ENCODE measurements around the gene ERFE. TPM values are rescaled to one million over a fixed set of nuclear protein-coding genes. Genes with fewer than 3 reads are reported as not detected.

Gene ERFE
- total and polyA plus RNA-seq, 9 of the 15 experiments (the other 6 are each of a cell fraction or from before 2014, with no cell fraction given) = 0.55 to 8.2 (median 3.7) TPM

DNA sequence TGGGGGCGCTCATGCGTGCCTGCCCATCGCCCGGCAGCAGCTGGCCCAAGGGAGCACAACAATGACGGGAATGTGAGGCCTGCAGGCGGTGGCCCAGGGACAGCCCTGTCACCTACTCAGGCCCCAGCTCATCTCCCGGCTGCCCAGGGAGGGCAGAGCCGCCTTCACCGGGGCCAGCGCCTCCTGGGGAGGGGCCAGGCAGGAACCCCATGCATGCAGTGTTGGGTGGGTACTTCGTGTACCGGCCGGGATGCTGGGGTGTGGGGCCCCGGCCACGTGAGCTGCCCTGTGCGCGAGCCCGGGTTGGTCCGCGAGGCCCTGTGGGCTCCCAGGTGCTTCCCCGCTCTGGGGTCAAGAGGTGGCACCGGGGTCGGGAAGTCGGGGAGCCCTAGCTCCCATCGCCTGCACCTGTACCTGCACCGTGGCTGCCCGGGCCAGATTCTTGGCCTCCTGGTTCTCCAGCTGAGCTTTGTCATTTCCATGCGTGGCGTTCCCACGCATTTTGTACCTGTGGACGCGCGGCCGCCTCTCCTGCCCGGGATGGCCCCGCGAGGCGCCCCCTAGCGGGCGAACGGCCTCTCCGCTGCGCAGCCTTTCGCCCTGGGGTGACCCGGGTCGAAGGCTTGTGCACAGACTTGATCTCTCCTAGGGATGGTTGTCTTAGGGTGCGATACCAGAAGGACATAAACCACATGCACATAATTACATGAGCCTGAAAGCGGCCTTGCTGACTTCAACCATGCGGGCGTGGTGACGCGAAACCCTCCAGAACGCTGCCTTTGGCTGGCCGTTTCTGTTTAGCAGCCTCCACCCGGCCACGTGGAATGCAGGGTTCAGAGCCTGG lies 19.4 kb upstream of the ERFE start (continued):
- TF ChIP-seq, protein P1, sequence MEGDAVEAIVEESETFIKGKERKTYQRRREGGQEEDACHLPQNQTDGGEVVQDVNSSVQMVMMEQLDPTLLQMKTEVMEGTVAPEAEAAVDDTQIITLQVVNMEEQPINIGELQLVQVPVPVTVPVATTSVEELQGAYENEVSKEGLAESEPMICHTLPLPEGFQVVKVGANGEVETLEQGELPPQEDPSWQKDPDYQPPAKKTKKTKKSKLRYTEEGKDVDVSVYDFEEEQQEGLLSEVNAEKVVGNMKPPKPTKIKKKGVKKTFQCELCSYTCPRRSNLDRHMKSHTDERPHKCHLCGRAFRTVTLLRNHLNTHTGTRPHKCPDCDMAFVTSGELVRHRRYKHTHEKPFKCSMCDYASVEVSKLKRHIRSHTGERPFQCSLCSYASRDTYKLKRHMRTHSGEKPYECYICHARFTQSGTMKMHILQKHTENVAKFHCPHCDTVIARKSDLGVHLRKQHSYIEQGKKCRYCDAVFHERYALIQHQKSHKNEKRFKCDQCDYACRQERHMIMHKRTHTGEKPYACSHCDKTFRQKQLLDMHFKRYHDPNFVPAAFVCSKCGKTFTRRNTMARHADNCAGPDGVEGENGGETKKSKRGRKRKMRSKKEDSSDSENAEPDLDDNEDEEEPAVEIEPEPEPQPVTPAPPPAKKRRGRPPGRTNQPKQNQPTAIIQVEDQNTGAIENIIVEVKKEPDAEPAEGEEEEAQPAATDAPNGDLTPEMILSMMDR (IDR thresholded peaks at IDR 0.05 in 2 of 3, conservative IDR thresholded peaks at IDR 0.05 in 1 of 3; ENCODE audit: insufficient read depth in 2 of 3, low read depth in 1 of 3, low read length in 3 of 3) = peak; percentile 68 to 86 (median 80)
- TF ChIP-seq ZSCAN29 (IDR thresholded peaks at IDR 0.05) (0 out of 2 replicates have a peak, but pooled peaks have one; percentile 27), STAG1 (CRISPR knock-in tag; IDR thresholded peaks at IDR 0.05; ENCODE audit: borderline replicate concordance) (peak; percentile 33; the same call in 1 of the 2 replicates), ZC3H4 (CRISPR knock-in tag; IDR thresholded peaks at IDR 0.05; ENCODE audit: borderline replicate concordance) (no peak), SMC3 (conservative IDR thresholded peaks at IDR 0.05; ENCODE audit: insufficient read depth, low read depth, low read length) (peak; percentile 53), CREM (IDR thresholded peaks at IDR 0.05; ENCODE audit: low read depth) (0 out of 2 replicates have a peak, but pooled peaks have one; percentile 25), L3MBTL2 (IDR thresholded peaks at IDR 0.05) (peak; percentile 77), TAF1 (IDR thresholded peaks at IDR 0.05; ENCODE audit: control insufficient read depth, extremely low read depth, insufficient read depth, low read length, severe bottlenecking) (no peak), RAD21 (CRISPR knock-in tag; conservative IDR thresholded peaks at IDR 0.05 in 1 of 2, IDR thresholded peaks at IDR 0.05 in 1 of 2) (peak; percentile 24 to 56; a peak in 3 of 4 replicates), DACH1 (IDR thresholded peaks at IDR 0.05; ENCODE audit: partially characterized antibody) (no peak), ZFX (CRISPR knock-in tag; IDR thresholded peaks at IDR 0.05) (peak; percentile 48; the same call in 1 of the 2 replicates), SAFB (IDR thresholded peaks at IDR 0.05; ENCODE audit: borderline replicate concordance, low read depth, low read length) (peak; percentile 74)
- TF ChIP-seq, protein P2, sequence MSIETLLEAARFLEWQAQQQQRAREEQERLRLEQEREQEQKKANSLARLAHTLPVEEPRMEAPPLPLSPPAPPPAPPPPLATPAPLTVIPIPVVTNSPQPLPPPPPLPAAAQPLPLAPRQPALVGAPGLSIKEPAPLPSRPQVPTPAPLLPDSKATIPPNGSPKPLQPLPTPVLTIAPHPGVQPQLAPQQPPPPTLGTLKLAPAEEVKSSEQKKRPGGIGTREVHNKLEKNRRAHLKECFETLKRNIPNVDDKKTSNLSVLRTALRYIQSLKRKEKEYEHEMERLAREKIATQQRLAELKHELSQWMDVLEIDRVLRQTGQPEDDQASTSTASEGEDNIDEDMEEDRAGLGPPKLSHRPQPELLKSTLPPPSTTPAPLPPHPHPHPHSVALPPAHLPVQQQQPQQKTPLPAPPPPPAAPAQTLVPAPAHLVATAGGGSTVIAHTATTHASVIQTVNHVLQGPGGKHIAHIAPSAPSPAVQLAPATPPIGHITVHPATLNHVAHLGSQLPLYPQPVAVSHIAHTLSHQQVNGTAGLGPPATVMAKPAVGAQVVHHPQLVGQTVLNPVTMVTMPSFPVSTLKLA (conservative IDR thresholded peaks at IDR 0.05) = 0 out of 4 replicates have a peak, but pooled peaks of 1 of the 2 experiments have one; percentile 41
- TF ChIP-seq, protein P3, sequence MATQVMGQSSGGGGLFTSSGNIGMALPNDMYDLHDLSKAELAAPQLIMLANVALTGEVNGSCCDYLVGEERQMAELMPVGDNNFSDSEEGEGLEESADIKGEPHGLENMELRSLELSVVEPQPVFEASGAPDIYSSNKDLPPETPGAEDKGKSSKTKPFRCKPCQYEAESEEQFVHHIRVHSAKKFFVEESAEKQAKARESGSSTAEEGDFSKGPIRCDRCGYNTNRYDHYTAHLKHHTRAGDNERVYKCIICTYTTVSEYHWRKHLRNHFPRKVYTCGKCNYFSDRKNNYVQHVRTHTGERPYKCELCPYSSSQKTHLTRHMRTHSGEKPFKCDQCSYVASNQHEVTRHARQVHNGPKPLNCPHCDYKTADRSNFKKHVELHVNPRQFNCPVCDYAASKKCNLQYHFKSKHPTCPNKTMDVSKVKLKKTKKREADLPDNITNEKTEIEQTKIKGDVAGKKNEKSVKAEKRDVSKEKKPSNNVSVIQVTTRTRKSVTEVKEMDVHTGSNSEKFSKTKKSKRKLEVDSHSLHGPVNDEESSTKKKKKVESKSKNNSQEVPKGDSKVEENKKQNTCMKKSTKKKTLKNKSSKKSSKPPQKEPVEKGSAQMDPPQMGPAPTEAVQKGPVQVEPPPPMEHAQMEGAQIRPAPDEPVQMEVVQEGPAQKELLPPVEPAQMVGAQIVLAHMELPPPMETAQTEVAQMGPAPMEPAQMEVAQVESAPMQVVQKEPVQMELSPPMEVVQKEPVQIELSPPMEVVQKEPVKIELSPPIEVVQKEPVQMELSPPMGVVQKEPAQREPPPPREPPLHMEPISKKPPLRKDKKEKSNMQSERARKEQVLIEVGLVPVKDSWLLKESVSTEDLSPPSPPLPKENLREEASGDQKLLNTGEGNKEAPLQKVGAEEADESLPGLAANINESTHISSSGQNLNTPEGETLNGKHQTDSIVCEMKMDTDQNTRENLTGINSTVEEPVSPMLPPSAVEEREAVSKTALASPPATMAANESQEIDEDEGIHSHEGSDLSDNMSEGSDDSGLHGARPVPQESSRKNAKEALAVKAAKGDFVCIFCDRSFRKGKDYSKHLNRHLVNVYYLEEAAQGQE (IDR thresholded peaks at IDR 0.05; ENCODE audit: borderline replicate concordance) = peak; percentile 34; the same call in 1 of the 2 replicates
- TF ChIP-seq, protein P3 (CRISPR knock-in tag; IDR thresholded peaks at IDR 0.05; ENCODE audit: low read depth) = no peak

Data from K562 (cell line).